AML-193 (cell line): ENCODE data around the gene TMEM273.
A peak's percentile ranks its signal among the peaks of the same experiment; 100 is the strongest.
"Not testable (repeated sequence)": the region's sequence is repeated elsewhere in the genome, so short reads cannot be mapped to it uniquely, and the experiment has no call there.

Experiments used
- DNase-seq, 2 experiments: peaks; one replicate each; lab custom pipeline; 2025; lab: John Stamatoyannopoulos, UW

TMEM273 gene

GRCh38 chr10:49204119-49204518 is 15.9 kb upstream of the TMEM273 start:
- DNase-seq, result no peak

DNA sequence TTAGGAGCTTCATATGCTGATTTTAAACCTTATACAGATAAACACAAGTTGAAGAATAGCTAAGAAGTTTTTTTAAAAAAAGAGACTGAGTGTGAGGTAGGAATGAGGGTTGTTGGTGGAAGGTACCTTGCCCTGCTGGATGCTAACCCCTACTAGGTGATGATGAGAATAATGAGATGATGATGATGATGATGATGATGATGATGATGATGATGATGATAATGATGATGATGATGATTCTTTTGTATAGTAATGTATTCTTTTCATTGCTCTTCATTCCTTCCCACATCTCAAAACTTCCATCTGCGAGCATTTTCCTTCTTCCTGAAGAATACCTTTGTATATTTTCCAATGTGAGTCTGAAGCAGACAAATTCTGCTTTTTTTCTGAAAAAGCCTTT is 14.1 kb upstream of the TMEM273 start:
- DNase-seq, result no peak

DNA sequence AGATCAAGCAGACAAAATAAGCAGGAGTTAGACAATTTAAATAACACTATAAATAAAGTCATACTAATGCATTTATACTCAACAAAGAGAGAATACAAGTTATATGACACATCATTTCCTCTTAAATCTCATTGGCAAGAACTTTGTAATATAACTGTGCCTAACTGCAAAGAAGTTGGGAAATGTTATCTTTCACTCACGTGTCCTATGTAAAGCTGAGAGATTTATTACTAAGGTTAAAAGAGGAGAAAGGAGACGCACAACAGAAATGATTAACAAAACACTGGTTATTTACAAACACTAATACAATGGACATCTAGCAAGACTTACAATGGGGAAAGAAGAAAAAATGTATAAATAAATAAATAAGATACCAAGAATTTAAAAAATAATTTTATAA is 12.7 kb upstream of the TMEM273 start:
- no peak for DNase-seq

DNA sequence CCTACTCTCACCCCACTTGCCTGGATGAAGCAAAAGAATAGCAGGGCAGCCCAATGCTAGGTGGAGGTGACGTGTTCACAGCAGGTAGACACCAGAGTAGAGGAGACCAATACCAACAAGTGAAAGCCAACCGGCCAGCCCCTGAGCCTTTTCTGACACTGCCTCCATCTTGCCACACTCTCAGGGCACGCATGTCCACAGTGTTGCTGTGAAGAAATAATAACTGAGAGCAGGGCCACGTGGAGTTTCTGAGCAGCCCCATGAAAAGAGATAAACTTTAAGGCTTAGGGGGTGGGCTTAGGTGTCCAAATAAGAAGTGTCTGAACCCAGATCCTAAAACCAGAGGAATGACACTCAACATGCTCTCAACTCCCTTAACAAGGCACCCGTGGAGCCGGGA is 9.0 kb upstream of the TMEM273 start:
- DNase-seq, result no peak

DNA sequence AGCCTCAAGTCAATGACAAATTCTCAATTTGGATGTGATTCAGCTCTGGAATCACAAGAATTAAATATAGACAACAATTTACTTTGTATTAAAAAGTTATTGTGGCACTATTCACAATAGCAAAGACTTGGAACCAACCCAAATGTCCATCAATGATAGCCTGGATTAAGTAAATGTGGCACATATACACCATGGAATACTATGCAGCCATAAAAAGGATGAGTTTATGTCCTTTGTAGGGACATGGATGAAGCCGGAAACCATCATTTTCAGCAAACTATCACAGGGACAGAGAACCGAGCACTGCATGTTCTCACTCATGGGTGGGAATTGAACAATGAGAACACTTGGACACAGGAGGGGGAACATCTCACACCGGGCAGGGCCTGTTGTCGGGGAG is 7.7 kb upstream of the TMEM273 start:
- DNase-seq, result not testable (repeated sequence)

GRCh38 chr10:49194212-49194920 is 6.2 kb upstream of the TMEM273 start:
- DNase-seq, result no peak

GRCh38 chr10:49191349-49191748 is 3.2 kb upstream of the TMEM273 start:
- DNase-seq, result no peak

DNA sequence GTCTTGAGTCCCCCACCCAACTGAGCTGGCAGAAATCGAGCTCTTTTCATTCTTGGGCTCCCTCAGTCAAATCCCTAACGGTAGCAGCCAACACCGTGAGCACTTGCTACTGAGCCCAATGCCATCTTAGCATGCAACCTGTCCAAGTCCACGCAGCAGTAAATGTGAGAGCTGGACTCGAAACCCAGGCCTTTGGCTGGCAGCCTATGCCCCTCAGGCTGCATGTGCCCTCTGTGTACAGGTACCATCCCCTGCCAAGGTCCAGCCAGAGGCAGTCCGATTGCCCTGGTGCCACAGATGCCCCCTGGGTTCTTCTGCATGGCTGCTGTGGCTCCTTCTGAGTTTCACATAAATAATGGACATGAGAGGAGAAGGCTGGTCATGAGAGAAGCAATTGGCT is 1.2 kb upstream of the TMEM273 start:
- DNase-seq, result no peak

DNA sequence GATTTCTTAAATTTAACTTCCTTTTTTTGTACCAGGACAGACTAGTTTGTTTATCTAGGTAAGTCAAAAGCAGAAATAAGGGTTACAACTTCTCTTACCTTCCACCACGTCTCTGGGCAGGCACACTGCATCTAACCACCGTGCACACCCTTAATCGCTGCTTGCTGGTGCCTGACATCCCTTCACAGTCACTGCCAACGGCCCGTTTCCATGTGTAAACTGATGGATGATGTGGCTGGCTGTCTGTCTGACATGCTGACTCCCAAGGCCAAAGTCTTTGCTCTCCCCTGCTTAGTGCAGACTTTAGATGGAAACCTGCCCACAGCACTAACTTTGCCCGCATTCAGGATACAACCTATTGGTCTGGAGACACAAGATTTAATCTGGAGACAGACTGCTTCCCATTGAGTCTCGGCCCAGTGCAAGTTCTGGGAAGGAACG is 1.1 kb downstream of the TMEM273 start:
- peak in 1 of 2 experiments; percentile 20 for DNase-seq

- DNase-seq, result no peak
Measured at GRCh38 chr10:49186613-49187012, 1.6 kb downstream of the TMEM273 start.

GRCh38 chr10:49185213-49185612 is 3.0 kb downstream of the TMEM273 start:
- DNase-seq, result no peak

DNA sequence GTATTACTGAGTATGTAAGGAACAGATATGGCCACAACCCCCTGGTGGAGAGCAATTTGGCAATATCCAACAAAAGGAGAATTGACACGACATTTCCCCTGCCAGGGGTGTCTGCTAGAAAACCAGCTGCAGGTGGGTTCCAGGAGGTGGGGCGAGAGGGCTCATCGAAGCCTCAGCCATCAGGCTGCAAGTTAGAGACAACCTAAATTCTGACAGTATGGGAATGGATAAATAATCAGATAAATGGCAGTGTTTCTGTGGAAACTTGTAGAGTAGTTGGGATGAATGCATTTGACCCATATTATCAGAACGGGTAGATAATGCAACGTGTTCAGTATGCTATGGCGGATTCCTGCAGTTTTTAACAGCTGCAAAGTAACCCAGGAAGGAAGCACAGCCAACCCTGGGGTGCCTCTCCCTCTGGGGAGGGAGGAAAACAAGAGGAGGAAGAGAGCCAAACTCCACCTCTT is 3.5 kb downstream of the TMEM273 start:
- peak; percentile 12 to 14 for DNase-seq

DNA sequence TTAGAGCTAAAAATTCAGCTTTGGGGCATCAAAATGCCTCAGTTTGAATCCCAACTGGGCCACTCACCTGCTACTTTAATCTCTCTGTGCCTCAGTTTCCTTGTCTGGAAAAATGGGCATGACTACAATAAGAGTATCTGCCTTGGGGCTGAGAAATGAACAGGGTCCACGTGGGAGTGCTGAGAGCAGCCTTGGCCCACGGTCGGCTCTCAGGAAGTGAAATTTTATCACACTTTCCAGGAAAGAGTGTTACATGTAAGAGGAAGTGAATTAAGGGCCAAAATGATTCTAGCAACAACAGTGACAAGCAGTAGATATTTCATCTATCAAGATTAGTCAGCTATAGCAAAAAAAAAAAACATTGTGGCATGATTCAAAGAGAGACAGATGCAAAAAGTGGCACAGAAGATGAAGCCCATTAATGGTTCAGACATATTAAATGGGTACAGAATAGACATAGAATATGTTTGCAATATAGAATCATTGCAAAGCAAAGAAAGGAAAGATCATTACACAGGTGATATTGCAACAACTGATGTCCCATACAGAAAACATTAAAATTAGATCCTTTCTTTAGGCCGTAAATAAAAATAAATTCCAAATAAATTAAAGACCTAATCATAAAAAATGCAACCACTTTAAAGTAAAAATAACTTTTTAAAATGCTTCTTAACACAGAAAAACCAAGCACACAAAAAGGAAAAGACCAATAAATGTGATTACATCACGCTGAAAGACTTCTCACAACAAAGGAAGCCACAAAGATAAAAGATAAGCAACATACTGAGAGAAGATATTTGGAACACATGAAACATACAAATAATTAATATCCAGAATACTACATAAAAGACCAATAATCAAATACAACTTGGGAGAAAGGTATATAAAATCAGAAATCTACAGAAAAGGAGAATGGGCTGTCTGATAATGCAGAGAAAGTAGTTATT is 4.3 kb downstream of the TMEM273 start:
- DNase-seq, result peak; percentile 75 to 76

DNA sequence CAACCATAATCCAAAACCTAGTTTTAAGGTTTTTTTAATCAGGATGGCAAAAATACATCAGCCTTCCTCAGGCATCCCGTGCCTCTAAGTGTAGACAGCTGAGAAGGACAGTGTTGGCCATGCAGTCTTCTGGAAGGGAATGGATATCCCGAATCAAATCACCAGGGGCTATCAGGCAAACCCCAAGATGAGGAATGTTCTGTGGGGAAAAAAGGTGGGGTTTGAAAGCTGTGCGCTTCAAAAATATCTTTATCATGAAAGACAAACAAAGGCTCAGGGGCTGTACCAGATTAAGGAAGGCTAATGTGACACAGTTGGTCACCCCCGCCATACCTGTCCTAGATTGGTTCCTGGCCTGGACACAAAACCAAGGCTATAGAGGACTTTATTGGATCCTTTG is 5.4 kb downstream of the TMEM273 start:
- no peak for DNase-seq

DNA sequence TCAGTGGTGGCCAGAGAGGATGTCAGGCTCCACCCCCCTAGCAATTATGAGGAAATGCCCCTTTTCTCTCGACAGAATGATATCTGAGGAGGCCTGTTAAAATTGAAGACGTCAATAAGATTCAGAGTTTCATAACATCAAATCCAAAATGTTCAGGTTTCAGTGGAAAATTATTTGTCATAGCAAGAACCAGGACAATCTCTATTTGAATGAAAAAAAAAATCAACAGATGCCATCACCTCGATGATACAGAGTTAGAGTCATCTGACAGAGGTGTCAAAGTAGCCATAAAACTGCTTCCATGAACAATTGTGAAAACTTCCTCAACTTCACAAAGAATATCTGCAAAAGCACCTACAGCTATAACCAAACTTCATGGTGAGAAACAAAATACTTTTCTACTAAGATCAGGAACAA is 7.7 kb downstream of the TMEM273 start:
- DNase-seq, result no peak

GRCh38 chr10:49179699-49180443 is 8.3 kb downstream of the TMEM273 start:
- no peak for DNase-seq

GRCh38 chr10:49178489-49179471 is 9.4 kb downstream of the TMEM273 start:
- no peak for DNase-seq

- peak; percentile 21 to 34 for DNase-seq
Measured at GRCh38 chr10:49177391-49178355, 10.5 kb downstream of the TMEM273 start.

- no peak for DNase-seq
Measured at GRCh38 chr10:49176310-49177268, 11.6 kb downstream of the TMEM273 start.
